Liver (tissue), 9 donors: Measurements from ENCODE around the gene ADAMTS2. TPM values are rescaled to one million over a fixed set of nuclear protein-coding genes. Genes with fewer than 3 reads are reported as not detected.

Source experiments
- DNase-seq: peaks from one replicate; pipeline ENCODE4 v3.0.0-alpha.2; 2017; ENCODE audit warnings: low spot score
- H3K27ac ChIP-seq, 2 donors: one replicate each; pipeline ENCODE4 v1.7.0; 2013; ENCODE audit warnings: inconsistent platforms in 2 of 2, low read length in 2 of 2, control low read depth in 1 of 2, low read depth in 1 of 2, mild to moderate bottlenecking in 1 of 2
- H3K27me3 ChIP-seq, 4 donors: one replicate each; pipeline versions ENCODE4 v1.6.1 to v1.7.0; 2013; ENCODE audit warnings: low read length in 3 of 4, inconsistent platforms in 1 of 4, mild to moderate bottlenecking in 1 of 4, moderate library complexity in 1 of 4; ENCODE audit not compliant: control insufficient read depth in 4 of 4, insufficient read depth in 4 of 4
- H3K36me3 ChIP-seq, 4 donors: one replicate each; pipeline versions ENCODE4 v1.6.1 to v1.7.0; 2013; ENCODE audit warnings: low read length in 3 of 4, mild to moderate bottlenecking in 3 of 4, low read depth in 1 of 4, moderate library complexity in 1 of 4; ENCODE audit not compliant: control insufficient read depth in 4 of 4, insufficient read depth in 3 of 4
- H3K4me1 ChIP-seq, 4 donors: one replicate each; pipeline versions ENCODE4 v1.6.1 to v1.7.0; 2013; ENCODE audit warnings: low read length in 3 of 4, mild to moderate bottlenecking in 3 of 4, moderate library complexity in 1 of 4; ENCODE audit not compliant: control insufficient read depth in 4 of 4, insufficient read depth in 4 of 4
- H3K4me3 ChIP-seq, 3 donors: one replicate each; pipeline versions ENCODE4 v1.6.1 to v1.7.0; 2013; ENCODE audit warnings: low read length in 3 of 3, control low read depth in 1 of 3, low read depth in 1 of 3, mild to moderate bottlenecking in 1 of 3
- H3K9ac ChIP-seq, 2 donors: one replicate each; pipeline ENCODE4 v1.7.0; 2013; ENCODE audit warnings: low read length in 2 of 2, mild to moderate bottlenecking in 2 of 2, moderate library complexity in 2 of 2, control low read depth in 1 of 2, low read depth in 1 of 2
- H3K9me3 ChIP-seq, 4 donors: one replicate each; pipeline versions ENCODE4 v1.6.1 to v1.7.0; 2013; ENCODE audit warnings: low read length in 3 of 4; ENCODE audit not compliant: control insufficient read depth in 4 of 4
- ATF3 ChIP-seq: IDR thresholded peaks from 2 replicates; pipeline ENCODE4 v1.6.1; 2016; ENCODE audit warnings: antibody characterized with exemption
- CTCF ChIP-seq: fragments of 150-350 bp; IDR thresholded peaks from 2 replicates; pipeline ENCODE4 v1.5.1; 2017; ENCODE audit warnings: improper control_type of control experiment, low read depth, low read length; ENCODE audit not compliant: missing input control
- EGR1 ChIP-seq, 2 donors: IDR thresholded peaks; 2 replicates each; pipeline ENCODE4 v1.6.1; 2016 to 2018; ENCODE audit warnings: antibody characterized with exemption in 2 of 2, low read depth in 2 of 2
- FOXA1 ChIP-seq: IDR thresholded peaks from 2 replicates; pipeline ENCODE4 v1.6.1; 2016; ENCODE audit warnings: antibody characterized with exemption
- FOXA2 ChIP-seq: IDR thresholded peaks from 2 replicates; pipeline ENCODE4 v1.6.1; 2016; ENCODE audit warnings: antibody characterized with exemption
- GABPA ChIP-seq, 2 donors: IDR thresholded peaks in 1 of 2; conservative IDR thresholded peaks in 1 of 2; 2 replicates each; pipeline ENCODE4 v1.6.1; 2016; ENCODE audit warnings: antibody characterized with exemption in 2 of 2, mild to moderate bottlenecking in 1 of 2, moderate library complexity in 1 of 2
- HNF4A ChIP-seq, 2 donors: conservative IDR thresholded peaks; 2 replicates each; pipeline ENCODE4 v1.6.1; 2016; ENCODE audit warnings: antibody characterized with exemption in 2 of 2, mild to moderate bottlenecking in 2 of 2
- HNF4G ChIP-seq: IDR thresholded peaks from 2 replicates; pipeline ENCODE4 v1.6.1; 2016; ENCODE audit warnings: antibody characterized with exemption
- JUND ChIP-seq, 2 donors: IDR thresholded peaks; 2 replicates each; pipeline ENCODE4 v1.6.1; 2016; ENCODE audit warnings: antibody characterized with exemption in 2 of 2
- MAX ChIP-seq: IDR thresholded peaks from 2 replicates; pipeline ENCODE4 v1.6.1; 2016; ENCODE audit warnings: antibody characterized with exemption
- RAD21 ChIP-seq, 2 donors: IDR thresholded peaks; 2 replicates each; pipeline ENCODE4 v1.6.1; 2016; ENCODE audit warnings: antibody characterized with exemption in 2 of 2, mild to moderate bottlenecking in 2 of 2
- REST ChIP-seq: IDR thresholded peaks from 2 replicates; pipeline ENCODE4 v1.6.1; 2016; ENCODE audit warnings: antibody characterized with exemption, mild to moderate bottlenecking
- RXRA ChIP-seq, 2 donors: IDR thresholded peaks; 2 replicates each; pipeline ENCODE4 v1.6.1; 2017 to 2018; ENCODE audit warnings: antibody characterized with exemption in 2 of 2, mild to moderate bottlenecking in 1 of 2
- SP1 ChIP-seq: IDR thresholded peaks from 2 replicates; pipeline ENCODE4 v1.6.1; 2018; ENCODE audit warnings: antibody characterized with exemption, mild to moderate bottlenecking
- TAF1 ChIP-seq: conservative IDR thresholded peaks from 2 replicates; pipeline ENCODE4 v1.6.1; 2016; ENCODE audit warnings: antibody characterized with exemption, mild to moderate bottlenecking
- YY1 ChIP-seq: IDR thresholded peaks from 2 replicates; pipeline ENCODE4 v1.6.1; 2016; ENCODE audit warnings: antibody characterized with exemption, mild to moderate bottlenecking
- ZBTB33 ChIP-seq: IDR thresholded peaks from 2 replicates; pipeline ENCODE4 v1.6.1; 2016; ENCODE audit warnings: antibody characterized with exemption
- WGBS: extraction: QIAGEN DNeasy Blood & Tissue Kit; methylation state at CpG from one replicate; pipeline ENCODE4 v1.1.7; 2013; 5-methylcytosine and 5-hydroxymethylcytosine counted together
- polyA plus RNA-seq, 2 donors: library from polyadenylated mRNA; stranded (reverse) in 1 of 2; unstranded in 1 of 2; fragments of 200-250 nt in 1 of 2; fragments of >200 nt in 1 of 2; fragmentation: Nextera tagmentation in 1 of 2; extraction: Ambion mirVana in 1 of 2; gene quantifications; one replicate each; pipeline versions ENCODE4 v1.2.1 to v1.2.3, GENCODE V29; 2013 to 2015
- total RNA-seq, 2 donors: library from RNA; depleted of rRNA; stranded (reverse); fragments of >200 nt; gene quantifications; one replicate each; pipeline ENCODE4 v1.2.3, GENCODE V29; 2014
- donor health status: healthy.
- donor health status: healthy.
- donor health status: healthy.
- donor health status: healthy.
- donor health status: healthy.

ADAMTS2 gene
- total and polyA plus RNA-seq, 4 donors, result 2.7 to 24.3 (median 12.0) TPM

- H3K4me3 ChIP-seq, result no peak overlapping the region
These were observed 190.8 kb downstream of the ADAMTS2 start for GRCh38 chr5:179154346-179154990.

More at GRCh38 chr5:179154346-179154990, 190.8 kb downstream of the ADAMTS2 start:
- H3K9ac ChIP-seq, result no peak overlapping the region
- 82% methylated on average over 17 of the region's 17 CpGs for WGBS
- H3K27ac ChIP-seq, result no peak overlapping the region
- H3K27me3 ChIP-seq, result peaks cover 0 to 2% (median 0%) of the 10 kb centered on the region in 4 donors
- no peaks in the 10 kb centered on the region for H3K9me3 ChIP-seq
- H3K36me3 ChIP-seq, result no peaks in the 10 kb centered on the region
- TF ChIP-seq HNF4G, result no peak
- TF ChIP-seq CTCF, result no peak
- TF ChIP-seq REST, result no peak
- no peak for TF ChIP-seq RAD21 (IDR thresholded peaks at IDR 0.05)
- TF ChIP-seq JUND (IDR thresholded peaks at IDR 0.05), result no peak
- TF ChIP-seq GABPA (IDR thresholded peaks at IDR 0.05 in 1 of 2, conservative IDR thresholded peaks at IDR 0.05 in 1 of 2), result no peak
- no peak for TF ChIP-seq YY1
- TF ChIP-seq FOXA1, result no peak
- no peak for TF ChIP-seq FOXA2
- TF ChIP-seq MAX, result no peak
- TF ChIP-seq SP1, result no peak
- TF ChIP-seq TAF1, result no peak
- no peak for TF ChIP-seq HNF4A (conservative IDR thresholded peaks at IDR 0.05)
- TF ChIP-seq ATF3, result no peak
- TF ChIP-seq EGR1 (IDR thresholded peaks at IDR 0.05; ENCODE audit: low read depth in 2 of 2), result no peak
- no peak for TF ChIP-seq ZBTB33
- TF ChIP-seq RXRA (IDR thresholded peaks at IDR 0.05), result no peak
- H3K4me1 ChIP-seq, result peaks cover 0 to 4% (median 0%) of the 10 kb centered on the region in 4 donors
- no peak for DNase-seq
